Measurements from ENCODE around the gene FAM83C. TPM values are rescaled to one million over a fixed set of nuclear protein-coding genes. Genes with fewer than 3 reads are reported as not detected.

Gene FAM83C
- total RNA-seq (0.21 TPM), polyA plus RNA-seq (0.18 TPM)

- no peaks in the 10 kb centered on the region for H3K4me1 ChIP-seq (ENCODE audit: insufficient read depth)
- H3K4me3 ChIP-seq (ENCODE audit: low read depth, low read length) = no peak within 1 kb of the TSS
- no peaks in the 10 kb centered on the region for H3K36me3 ChIP-seq (ENCODE audit: insufficient read depth)
- 81% methylated on average over 40 of the region's 40 CpGs for WGBS
- no peak within 1 kb of the TSS for H3K27ac ChIP-seq (ENCODE audit: low read depth)
- no peak for DNase-seq (ENCODE audit: extremely low spot score)
Observed at GRCh38 chr20:35291654-35292503, at the start of gene FAM83C. TSS of gene FAM83C (minus strand) at chr20:35292425. CDS start at chr20:35292304, 121 bp downstream.

- no peaks in the 10 kb centered on the region for H3K36me3 ChIP-seq (ENCODE audit: insufficient read depth)
- no peak for DNase-seq (ENCODE audit: extremely low spot score)
- H3K27ac ChIP-seq (ENCODE audit: low read depth) = no peak overlapping the region
- WGBS = 71% methylated on average over 4 of the region's 4 CpGs
- no peaks in the 10 kb centered on the region for H3K4me1 ChIP-seq (ENCODE audit: insufficient read depth)
- no peak overlapping the region for H3K4me3 ChIP-seq (ENCODE audit: low read depth, low read length)
Observed at GRCh38 chr20:35341366-35342028, 49.3 kb upstream of the FAM83C start.

- Histone ChIP-seq H3K4me1 (ENCODE audit: insufficient read depth) (no peaks in the 10 kb centered on the region), H3K36me3 (ENCODE audit: insufficient read depth) (no peaks in the 10 kb centered on the region), H3K27ac (ENCODE audit: low read depth) (no peak overlapping the region), H3K4me3 (ENCODE audit: low read depth, low read length) (no peak overlapping the region)
- no peak for DNase-seq (ENCODE audit: extremely low spot score)
- 92% methylated on average over 2 of the region's 2 CpGs for WGBS
Observed at GRCh38 chr20:35340436-35340835, 48.2 kb upstream of the FAM83C start.

GRCh38 chr20:35339636-35340035, 47.4 kb upstream of the FAM83C start:
- Histone ChIP-seq H3K4me3 (ENCODE audit: low read depth, low read length) (no peak overlapping the region), H3K36me3 (ENCODE audit: insufficient read depth) (no peaks in the 10 kb centered on the region), H3K4me1 (ENCODE audit: insufficient read depth) (no peaks in the 10 kb centered on the region), H3K27ac (ENCODE audit: low read depth) (no peak overlapping the region)
- 84% methylated on average over 1 of the region's 1 CpG for WGBS
- no peak for DNase-seq (ENCODE audit: extremely low spot score)

- WGBS = 25% methylated on average over 2 of the region's 2 CpGs
- no peak for DNase-seq (ENCODE audit: extremely low spot score)
- Histone ChIP-seq H3K36me3 (ENCODE audit: insufficient read depth) (no peaks in the 10 kb centered on the region), H3K4me1 (ENCODE audit: insufficient read depth) (no peaks in the 10 kb centered on the region), H3K27ac (ENCODE audit: low read depth) (no peak overlapping the region), H3K4me3 (ENCODE audit: low read depth, low read length) (no peak overlapping the region)
Observed at GRCh38 chr20:35339007-35339406, 46.8 kb upstream of the FAM83C start.

GRCh38 chr20:35334311-35335101, 42.3 kb upstream of the FAM83C start:
- DNase-seq (ENCODE audit: extremely low spot score) = no peak
- H3K36me3 ChIP-seq (ENCODE audit: insufficient read depth) = no peaks in the 10 kb centered on the region
- H3K27ac ChIP-seq (ENCODE audit: low read depth) = no peak overlapping the region
- no peaks in the 10 kb centered on the region for H3K4me1 ChIP-seq (ENCODE audit: insufficient read depth)
- 56% methylated on average over 5 of the region's 5 CpGs for WGBS
- H3K4me3 ChIP-seq (ENCODE audit: low read depth, low read length) = no peak overlapping the region

GRCh38 chr20:35333606-35334005, 41.4 kb upstream of the FAM83C start:
- Histone ChIP-seq H3K36me3 (ENCODE audit: insufficient read depth) (no peaks in the 10 kb centered on the region), H3K27ac (ENCODE audit: low read depth) (no peak overlapping the region), H3K4me3 (ENCODE audit: low read depth, low read length) (no peak overlapping the region), H3K4me1 (ENCODE audit: insufficient read depth) (no peaks in the 10 kb centered on the region)
- no peak for DNase-seq (ENCODE audit: extremely low spot score)
- WGBS = 31% methylated on average over 4 of the region's 4 CpGs

GRCh38 chr20:35332540-35333200, 40.4 kb upstream of the FAM83C start:
- Histone ChIP-seq H3K4me1 (ENCODE audit: insufficient read depth) (no peaks in the 10 kb centered on the region), H3K4me3 (ENCODE audit: low read depth, low read length) (no peak overlapping the region), H3K36me3 (ENCODE audit: insufficient read depth) (no peaks in the 10 kb centered on the region), H3K27ac (ENCODE audit: low read depth) (no peak overlapping the region)
- DNase-seq (ENCODE audit: extremely low spot score) = no peak
- WGBS = 74% methylated on average over 5 of the region's 5 CpGs

- WGBS = 79% methylated on average over 4 of the region's 4 CpGs
- Histone ChIP-seq H3K4me1 (ENCODE audit: insufficient read depth) (no peaks in the 10 kb centered on the region), H3K36me3 (ENCODE audit: insufficient read depth) (no peaks in the 10 kb centered on the region), H3K4me3 (ENCODE audit: low read depth, low read length) (no peak overlapping the region), H3K27ac (ENCODE audit: low read depth) (no peak overlapping the region)
- DNase-seq (ENCODE audit: extremely low spot score) = no peak
Observed at GRCh38 chr20:35329435-35330139, 37.4 kb upstream of the FAM83C start.

GRCh38 chr20:35328689-35329088, 36.5 kb upstream of the FAM83C start:
- DNase-seq (ENCODE audit: extremely low spot score) = no peak
- Histone ChIP-seq H3K4me1 (ENCODE audit: insufficient read depth) (no peaks in the 10 kb centered on the region), H3K36me3 (ENCODE audit: insufficient read depth) (no peaks in the 10 kb centered on the region), H3K27ac (ENCODE audit: low read depth) (no peak overlapping the region), H3K4me3 (ENCODE audit: low read depth, low read length) (no peak overlapping the region)
- 57% methylated on average over 4 of the region's 4 CpGs for WGBS

- 95% methylated on average over 3 of the region's 3 CpGs for WGBS
- H3K36me3 ChIP-seq (ENCODE audit: insufficient read depth) = no peaks in the 10 kb centered on the region
- no peak overlapping the region for H3K4me3 ChIP-seq (ENCODE audit: low read depth, low read length)
- no peak for DNase-seq (ENCODE audit: extremely low spot score)
- H3K4me1 ChIP-seq (ENCODE audit: insufficient read depth) = no peaks in the 10 kb centered on the region
- H3K27ac ChIP-seq (ENCODE audit: low read depth) = no peak overlapping the region
Observed at GRCh38 chr20:35328095-35328685, 36.0 kb upstream of the FAM83C start.

- no peak overlapping the region for H3K4me3 ChIP-seq (ENCODE audit: low read depth, low read length)
- H3K36me3 ChIP-seq (ENCODE audit: insufficient read depth) = no peaks in the 10 kb centered on the region
- no peaks in the 10 kb centered on the region for H3K4me1 ChIP-seq (ENCODE audit: insufficient read depth)
- 96% methylated on average over 4 of the region's 4 CpGs for WGBS
- no peak overlapping the region for H3K27ac ChIP-seq (ENCODE audit: low read depth)
- no peak for DNase-seq (ENCODE audit: extremely low spot score)
Observed at GRCh38 chr20:35327074-35327976, 35.1 kb upstream of the FAM83C start.

Data from urinary bladder (tissue), 4 donors.